K562 (cell line): ENCODE data around the gene BLVRA. TPM values are rescaled to one million over a fixed set of nuclear protein-coding genes. Genes with fewer than 3 reads are reported as not detected.
A peak's percentile ranks its signal among the peaks of the same experiment; 100 is the strongest.

ENCODE experiments used
- BCL6 ChIP-seq: fragments of 250-450 bp; sonication (Bioruptor Pico); IDR thresholded peaks from 2 replicates; pipeline ENCODE4 v1.4.0; 2020
- EWSR1 ChIP-seq: fragments of 450-650 bp; IDR thresholded peaks from 2 replicates; pipeline ENCODE4 v1.6.1; 2018; ENCODE audit warnings: borderline replicate concordance, mild to moderate bottlenecking, low read depth, moderate library complexity; ENCODE audit not compliant: partially characterized antibody
- GTF3C2 ChIP-seq: IDR thresholded peaks from 3 replicates; pipeline ENCODE4 v1.6.1; 2011; ENCODE audit warnings: borderline replicate concordance, mild to moderate bottlenecking, moderate library complexity; ENCODE audit not compliant: insufficient read length; ENCODE audit errors: extremely low read depth
- IFI16 ChIP-seq: fragments of 250-450 bp; sonication (Bioruptor Pico); IDR thresholded peaks from 2 replicates; pipeline ENCODE4 v2.1.2; 2022; ENCODE audit warnings: mild to moderate bottlenecking, inconsistent platforms
- MAFG ChIP-seq: fragments of 450-650 bp; conservative IDR thresholded peaks from 2 replicates; pipeline ENCODE4 v1.6.1; 2016; ENCODE audit warnings: missing genetic modification characterization, missing compliant biosample characterization
- NR3C1 ChIP-seq: sonication (generic); formaldehyde crosslinking; IDR thresholded peaks from 2 replicates; pipeline ENCODE4 v1.8.1; 2022; ENCODE audit warnings: missing genetic modification reagents
- RBFOX2 ChIP-seq: fragments of 200-400 bp; formaldehyde crosslinking; IDR thresholded peaks from 2 replicates; pipeline ENCODE4 v1.6.1; 2017; ENCODE audit warnings: low read depth, mild to moderate bottlenecking, low read length, moderate library complexity
- RBM14 ChIP-seq: fragments of 200-400 bp; formaldehyde crosslinking; IDR thresholded peaks from 2 replicates; pipeline ENCODE4 v1.6.1; 2018; ENCODE audit warnings: low read depth, mild to moderate bottlenecking, low read length, moderate library complexity, borderline replicate concordance; ENCODE audit not compliant: insufficient read depth
- RNF2 ChIP-seq: sonication (generic); IDR thresholded peaks from 2 replicates; pipeline ENCODE4 v1.6.1; 2016
- THRA ChIP-seq: fragments of 450-650 bp; IDR thresholded peaks from 2 replicates; pipeline ENCODE4 v1.6.1; 2017; ENCODE audit warnings: mild to moderate bottlenecking, moderate library complexity
- ZNF212 ChIP-seq: fragments of 450-650 bp; formaldehyde crosslinking; IDR thresholded peaks from 2 replicates; pipeline ENCODE4 v1.4.0; 2020; ENCODE audit warnings: mild to moderate bottlenecking
- ZNF589 ChIP-seq: fragments of 200-800 bp; sonication (Bioruptor generic); IDR thresholded peaks from 2 replicates; pipeline ENCODE4 v1.6.1; 2016; ENCODE audit warnings: low read depth, missing genetic modification characterization, missing compliant biosample characterization
- ZNF639 ChIP-seq, 2 experiments: fragments of 200-800 bp in 1 of 2; sonication (Bioruptor generic) in 1 of 2; sonication (generic) in 1 of 2; formaldehyde crosslinking in 1 of 2; IDR thresholded peaks in 1 of 2; conservative IDR thresholded peaks in 1 of 2; 2 replicates each; pipeline versions ENCODE4 v1.5.0 to v1.6.1; 2016 to 2020; ENCODE audit warnings: missing compliant biosample characterization in 1 of 2, missing genetic modification characterization in 1 of 2, missing genetic modification reagents in 1 of 2
- polyA plus RNA-seq, 8 experiments: library from polyadenylated mRNA; depleted of rRNA in 4 of 8; stranded (reverse) in 5 of 8; unstranded in 3 of 8; fragments of >200 nt; fragmentation: Nextera tagmentation in 2 of 8; fragmentation: Illumina TruSeq in 1 of 8; extraction: Ambion mirVana in 2 of 8; extraction: Trizol in 1 of 8; gene quantifications; 2 replicates each; pipeline versions ENCODE4 v1.2.1 to v1.2.3, GENCODE V29; 2011 to 2014; ENCODE audit warnings: inconsistent platforms in 1 of 8, missing spikeins in 1 of 8
- total RNA-seq, 7 experiments: library from RNA; depleted of rRNA in 6 of 7; stranded (reverse); fragments of >200 nt in 6 of 7; fragmentation: Illumina TruSeq in 2 of 7; extraction: Trizol in 2 of 7; gene quantifications; 2 replicates each; pipeline versions ENCODE4 v1.2.1 to v1.2.3, GENCODE V29; 2011 to 2021; ENCODE audit warnings: low replicate concordance in 1 of 7
- TF ChIP-seq, protein P1 (sequence below), 2 experiments: fragments of 450-650 bp in 1 of 2; IDR thresholded peaks; 2 replicates each; pipeline ENCODE4 v1.6.1; 2011 to 2017; ENCODE audit warnings: low read depth in 2 of 2, antibody characterized with exemption in 1 of 2, borderline replicate concordance in 1 of 2, low read length in 1 of 2, mild to moderate bottlenecking in 1 of 2, mixed read lengths in 1 of 2; ENCODE audit not compliant: control insufficient read depth in 1 of 2
- TF ChIP-seq, protein P2 (sequence below): IDR thresholded peaks from 2 replicates; pipeline ENCODE4 v1.6.1; 2016; ENCODE audit warnings: missing genetic modification characterization, missing compliant biosample characterization

BLVRA gene
- total and polyA plus RNA-seq, 9 of the 15 experiments (the other 6 are each of a cell fraction or from before 2014, with no cell fraction given), result 48.5 to 147 (median 61.5) TPM

DNA sequence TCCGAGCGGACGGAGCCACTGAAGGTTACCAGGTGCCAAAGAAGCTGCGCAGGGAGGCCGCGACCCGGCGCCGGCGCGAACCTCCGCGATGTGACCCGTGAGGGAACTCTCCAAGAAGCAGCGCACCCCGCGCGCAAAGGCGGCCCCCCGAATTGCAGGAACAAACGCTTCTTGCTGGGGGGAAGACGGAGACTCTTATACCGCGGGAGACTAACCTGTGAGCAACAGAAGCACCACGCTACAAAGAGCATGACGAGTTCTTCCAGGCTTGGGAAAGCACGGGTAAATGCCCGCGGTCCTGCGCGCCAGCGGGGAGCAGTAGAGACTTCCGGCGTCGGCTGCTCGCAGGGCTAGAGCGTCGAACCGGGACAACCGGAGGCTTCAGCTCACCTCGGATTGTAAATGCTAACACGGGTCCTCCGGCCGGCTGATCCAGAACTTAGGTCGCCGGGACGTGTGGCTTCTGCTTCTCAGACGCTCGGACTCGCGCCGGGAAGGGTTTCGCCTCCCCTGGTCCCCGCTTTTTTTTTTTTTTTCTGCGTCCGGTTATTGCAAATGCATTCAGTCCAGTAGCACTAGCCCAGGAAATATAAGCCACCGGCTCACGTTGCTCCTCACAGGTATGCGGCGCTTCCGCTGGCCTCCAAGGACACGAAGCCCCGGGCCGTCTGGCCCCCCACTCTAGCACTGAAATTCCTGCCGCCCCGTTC, 29.1 kb upstream of the BLVRA start, which contains the start of gene COA1 (continued):
- TF ChIP-seq, protein P1, sequence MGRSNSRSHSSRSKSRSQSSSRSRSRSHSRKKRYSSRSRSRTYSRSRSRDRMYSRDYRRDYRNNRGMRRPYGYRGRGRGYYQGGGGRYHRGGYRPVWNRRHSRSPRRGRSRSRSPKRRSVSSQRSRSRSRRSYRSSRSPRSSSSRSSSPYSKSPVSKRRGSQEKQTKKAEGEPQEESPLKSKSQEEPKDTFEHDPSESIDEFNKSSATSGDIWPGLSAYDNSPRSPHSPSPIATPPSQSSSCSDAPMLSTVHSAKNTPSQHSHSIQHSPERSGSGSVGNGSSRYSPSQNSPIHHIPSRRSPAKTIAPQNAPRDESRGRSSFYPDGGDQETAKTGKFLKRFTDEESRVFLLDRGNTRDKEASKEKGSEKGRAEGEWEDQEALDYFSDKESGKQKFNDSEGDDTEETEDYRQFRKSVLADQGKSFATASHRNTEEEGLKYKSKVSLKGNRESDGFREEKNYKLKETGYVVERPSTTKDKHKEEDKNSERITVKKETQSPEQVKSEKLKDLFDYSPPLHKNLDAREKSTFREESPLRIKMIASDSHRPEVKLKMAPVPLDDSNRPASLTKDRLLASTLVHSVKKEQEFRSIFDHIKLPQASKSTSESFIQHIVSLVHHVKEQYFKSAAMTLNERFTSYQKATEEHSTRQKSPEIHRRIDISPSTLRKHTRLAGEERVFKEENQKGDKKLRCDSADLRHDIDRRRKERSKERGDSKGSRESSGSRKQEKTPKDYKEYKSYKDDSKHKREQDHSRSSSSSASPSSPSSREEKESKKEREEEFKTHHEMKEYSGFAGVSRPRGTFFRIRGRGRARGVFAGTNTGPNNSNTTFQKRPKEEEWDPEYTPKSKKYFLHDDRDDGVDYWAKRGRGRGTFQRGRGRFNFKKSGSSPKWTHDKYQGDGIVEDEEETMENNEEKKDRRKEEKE (IDR thresholded peaks at IDR 0.05; ENCODE audit: borderline replicate concordance in 1 of 2, control insufficient read depth in 1 of 2, low read depth in 2 of 2, low read length in 1 of 2), result peak in 1 of 2 experiments; percentile 83; a peak in 2 of 4 replicates
- TF ChIP-seq BCL6 (CRISPR knock-in tag), result no peak
- TF ChIP-seq THRA, result no peak
- no peak for TF ChIP-seq IFI16
- TF ChIP-seq ZNF639 (CRISPR knock-in tag; conservative IDR thresholded peaks at IDR 0.05 in 1 of 2, IDR thresholded peaks at IDR 0.05 in 1 of 2), result peak in 1 of 2 experiments; percentile 85; a peak in 2 of 4 replicates
- TF ChIP-seq ZNF589 (CRISPR knock-in tag), result no peak
- TF ChIP-seq, protein P2, sequence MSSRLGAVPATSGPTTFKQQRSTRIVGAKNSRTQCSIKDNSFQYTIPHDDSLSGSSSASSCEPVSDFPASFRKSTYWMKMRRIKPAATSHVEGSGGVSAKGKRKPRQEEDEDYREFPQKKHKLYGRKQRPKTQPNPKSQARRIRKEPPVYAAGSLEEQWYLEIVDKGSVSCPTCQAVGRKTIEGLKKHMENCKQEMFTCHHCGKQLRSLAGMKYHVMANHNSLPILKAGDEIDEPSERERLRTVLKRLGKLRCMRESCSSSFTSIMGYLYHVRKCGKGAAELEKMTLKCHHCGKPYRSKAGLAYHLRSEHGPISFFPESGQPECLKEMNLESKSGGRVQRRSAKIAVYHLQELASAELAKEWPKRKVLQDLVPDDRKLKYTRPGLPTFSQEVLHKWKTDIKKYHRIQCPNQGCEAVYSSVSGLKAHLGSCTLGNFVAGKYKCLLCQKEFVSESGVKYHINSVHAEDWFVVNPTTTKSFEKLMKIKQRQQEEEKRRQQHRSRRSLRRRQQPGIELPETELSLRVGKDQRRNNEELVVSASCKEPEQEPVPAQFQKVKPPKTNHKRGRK (tag), result no peak
- peak; percentile 96 for TF ChIP-seq RBFOX2
- TF ChIP-seq EWSR1, result no peak
- no peak for TF ChIP-seq RBM14
- no peak for TF ChIP-seq MAFG (tag)
- TF ChIP-seq GTF3C2, result no peak
- TF ChIP-seq ZNF212, result no peak
- TF ChIP-seq RNF2, result peak; percentile 51; the same call in 1 of the 2 replicates
- TF ChIP-seq NR3C1 (CRISPR knock-in tag), result no peak
